ENCODE results near the gene MEGF11.

The MEGF11 gene

GRCh38 chr15:66045542-66045941, 208.0 kb downstream of the MEGF11 start:
- TF ChIP-seq, protein P1, sequence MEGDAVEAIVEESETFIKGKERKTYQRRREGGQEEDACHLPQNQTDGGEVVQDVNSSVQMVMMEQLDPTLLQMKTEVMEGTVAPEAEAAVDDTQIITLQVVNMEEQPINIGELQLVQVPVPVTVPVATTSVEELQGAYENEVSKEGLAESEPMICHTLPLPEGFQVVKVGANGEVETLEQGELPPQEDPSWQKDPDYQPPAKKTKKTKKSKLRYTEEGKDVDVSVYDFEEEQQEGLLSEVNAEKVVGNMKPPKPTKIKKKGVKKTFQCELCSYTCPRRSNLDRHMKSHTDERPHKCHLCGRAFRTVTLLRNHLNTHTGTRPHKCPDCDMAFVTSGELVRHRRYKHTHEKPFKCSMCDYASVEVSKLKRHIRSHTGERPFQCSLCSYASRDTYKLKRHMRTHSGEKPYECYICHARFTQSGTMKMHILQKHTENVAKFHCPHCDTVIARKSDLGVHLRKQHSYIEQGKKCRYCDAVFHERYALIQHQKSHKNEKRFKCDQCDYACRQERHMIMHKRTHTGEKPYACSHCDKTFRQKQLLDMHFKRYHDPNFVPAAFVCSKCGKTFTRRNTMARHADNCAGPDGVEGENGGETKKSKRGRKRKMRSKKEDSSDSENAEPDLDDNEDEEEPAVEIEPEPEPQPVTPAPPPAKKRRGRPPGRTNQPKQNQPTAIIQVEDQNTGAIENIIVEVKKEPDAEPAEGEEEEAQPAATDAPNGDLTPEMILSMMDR (IDR thresholded peaks at IDR 0.05; ENCODE audit: insufficient read depth, missing control alignments): no peak
- DNase-seq (ENCODE audit: insufficient read length, low spot score): no peak
- no peak for FAIRE-seq

GRCh38 chr15:66044837-66045236, 208.7 kb downstream of the MEGF11 start:
- no peak for FAIRE-seq
- DNase-seq (ENCODE audit: insufficient read length, low spot score): no peak
- TF ChIP-seq, protein P1 (IDR thresholded peaks at IDR 0.05; ENCODE audit: insufficient read depth, missing control alignments): no peak

- FAIRE-seq (no peak), DNase-seq (ENCODE audit: insufficient read length, low spot score) (no peak)
- TF ChIP-seq, protein P1 (IDR thresholded peaks at IDR 0.05; ENCODE audit: insufficient read depth, missing control alignments): no peak
Measured at GRCh38 chr15:66043264-66043663, 210.3 kb downstream of the MEGF11 start.

- TF ChIP-seq, protein P1 (IDR thresholded peaks at IDR 0.05; ENCODE audit: insufficient read depth, missing control alignments): no peak
- no peak for DNase-seq (ENCODE audit: insufficient read length, low spot score)
- no peak for FAIRE-seq
Measured at GRCh38 chr15:66042624-66043023, 210.9 kb downstream of the MEGF11 start.

DNA sequence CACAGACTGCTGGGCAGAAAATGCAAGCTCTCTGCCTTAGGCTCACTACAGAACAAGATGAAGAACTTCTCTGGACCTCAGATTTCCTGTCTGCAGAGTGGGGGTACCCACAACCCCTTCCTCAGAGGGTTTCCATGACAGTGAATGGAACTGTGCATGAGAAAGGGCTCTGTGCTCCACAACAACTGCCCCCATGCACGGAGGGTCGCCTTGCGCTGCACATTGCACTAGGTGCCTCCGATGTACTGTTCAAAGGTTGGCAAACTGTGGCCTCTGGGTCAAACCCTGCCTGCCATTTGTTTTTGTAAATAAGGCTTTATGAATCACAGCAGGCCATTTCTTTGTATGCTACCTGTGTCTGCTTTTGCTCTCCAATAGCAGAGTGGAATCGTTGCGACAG, 212.3 kb downstream of the MEGF11 start:
- TF ChIP-seq, protein P1 (IDR thresholded peaks at IDR 0.05; ENCODE audit: insufficient read depth, missing control alignments): no peak
- FAIRE-seq (no peak), DNase-seq (ENCODE audit: insufficient read length, low spot score) (no peak)

GRCh38 chr15:66040211-66040892, 213.2 kb downstream of the MEGF11 start:
- DNase-seq (ENCODE audit: insufficient read length, low spot score) (no peak), FAIRE-seq (no peak)
- TF ChIP-seq, protein P1 (IDR thresholded peaks at IDR 0.05; ENCODE audit: insufficient read depth, missing control alignments): no peak

- TF ChIP-seq, protein P1 (IDR thresholded peaks at IDR 0.05; ENCODE audit: insufficient read depth, missing control alignments): no peak
- FAIRE-seq (no peak), DNase-seq (ENCODE audit: insufficient read length, low spot score) (no peak)
Measured at GRCh38 chr15:66039117-66039871, 214.3 kb downstream of the MEGF11 start.

Data from D721Med (cell line).